ENCODE measurements around the gene NLGN3.

Gene NLGN3

GRCh38 chrX:71199252-71200008, 54.8 kb downstream of the NLGN3 start:
- no peak overlapping the region for H3K27ac Mint-ChIP-seq
- no peaks in the 10 kb centered on the region for H3K36me3 Mint-ChIP-seq
- H3K4me1 Mint-ChIP-seq (ENCODE audit: low read depth), result peaks cover 21% of the 10 kb centered on the region
- peak overlapping the region; percentile 4 for H3K4me3 Mint-ChIP-seq
- H3K9me3 Mint-ChIP-seq (ENCODE audit: low read depth), result no peaks in the 10 kb centered on the region
- H3K27me3 Mint-ChIP-seq, result no peaks in the 10 kb centered on the region

DNA sequence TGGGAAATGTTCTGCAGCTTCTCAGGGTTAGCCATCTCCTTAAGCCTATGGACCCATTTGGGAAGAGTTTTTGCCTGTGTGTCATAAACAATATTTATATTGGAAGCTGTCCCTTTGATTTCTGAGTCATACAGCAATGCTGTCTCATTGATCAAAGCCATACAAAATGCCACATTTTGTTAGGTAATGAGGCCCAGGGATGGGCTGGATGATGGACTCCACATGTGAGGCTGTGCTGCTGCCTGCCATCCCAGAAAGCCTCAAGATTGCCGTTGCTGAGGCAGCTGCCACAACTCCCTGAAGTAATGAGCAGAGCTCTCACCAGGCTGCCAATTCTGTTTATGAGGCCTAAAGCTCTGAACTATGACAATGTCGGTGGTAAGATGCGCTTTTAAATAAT, 66.2 kb downstream of the NLGN3 start:
- Mint-ChIP-seq H3K36me3 (no peaks in the 10 kb centered on the region), H3K4me3 (no peak overlapping the region), H3K27ac (no peak overlapping the region), H3K27me3 (no peaks in the 10 kb centered on the region), H3K9me3 (ENCODE audit: low read depth) (no peaks in the 10 kb centered on the region), H3K4me1 (ENCODE audit: low read depth) (no peaks in the 10 kb centered on the region)

GRCh38 chrX:71212536-71212935, 67.9 kb downstream of the NLGN3 start:
- H3K4me3 Mint-ChIP-seq, result no peak overlapping the region
- H3K9me3 Mint-ChIP-seq (ENCODE audit: low read depth), result no peaks in the 10 kb centered on the region
- H3K27me3 Mint-ChIP-seq, result no peaks in the 10 kb centered on the region
- H3K36me3 Mint-ChIP-seq, result no peaks in the 10 kb centered on the region
- peaks cover 6% of the 10 kb centered on the region for H3K4me1 Mint-ChIP-seq (ENCODE audit: low read depth)
- no peak overlapping the region for H3K27ac Mint-ChIP-seq

GRCh38 chrX:71214152-71214551, 69.5 kb downstream of the NLGN3 start:
- Mint-ChIP-seq H3K9me3 (ENCODE audit: low read depth) (no peaks in the 10 kb centered on the region), H3K4me1 (ENCODE audit: low read depth) (peaks cover 6% of the 10 kb centered on the region), H3K27me3 (no peaks in the 10 kb centered on the region), H3K4me3 (no peak overlapping the region), H3K36me3 (no peaks in the 10 kb centered on the region), H3K27ac (no peak overlapping the region)

- no peaks in the 10 kb centered on the region for H3K27me3 Mint-ChIP-seq
- no peak overlapping the region for H3K27ac Mint-ChIP-seq
- H3K36me3 Mint-ChIP-seq, result no peaks in the 10 kb centered on the region
These were observed 70.1 kb downstream of the NLGN3 start for GRCh38 chrX:71214604-71215337.

DNA sequence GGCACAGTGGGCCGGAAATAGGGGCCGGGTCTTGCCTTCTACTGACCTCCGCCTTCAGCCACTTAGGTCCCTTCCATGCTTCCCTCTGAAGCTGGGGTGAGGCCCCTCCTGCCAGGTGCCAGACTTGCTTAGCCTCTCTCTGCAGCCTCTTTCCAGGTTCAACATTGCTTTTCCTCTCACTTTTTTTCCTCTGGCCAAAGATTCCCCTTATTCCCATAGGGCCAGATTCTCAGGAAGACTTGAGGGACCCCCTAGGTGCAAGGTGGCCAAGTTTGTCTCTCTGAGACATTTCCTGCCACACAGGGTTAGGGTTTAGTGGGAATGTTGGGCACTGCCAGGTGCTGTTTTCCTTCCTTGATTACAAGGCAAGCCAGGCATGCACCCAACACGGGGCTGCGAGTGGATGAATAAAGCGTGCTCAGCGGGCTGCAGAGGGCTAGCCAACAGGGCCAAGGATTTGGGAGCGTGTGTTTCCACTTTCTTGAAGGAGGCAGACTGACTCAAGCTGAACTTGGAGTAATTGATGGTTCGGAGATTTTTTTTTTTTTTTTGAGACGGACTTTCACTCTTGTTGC, 70.8 kb downstream of the NLGN3 start:
- peaks cover 6% of the 10 kb centered on the region for H3K4me1 Mint-ChIP-seq (ENCODE audit: low read depth)
- H3K27ac Mint-ChIP-seq, result no peak overlapping the region
- H3K9me3 Mint-ChIP-seq (ENCODE audit: low read depth), result no peaks in the 10 kb centered on the region
- no peak overlapping the region for H3K4me3 Mint-ChIP-seq
- no peaks in the 10 kb centered on the region for H3K36me3 Mint-ChIP-seq
- H3K27me3 Mint-ChIP-seq, result no peaks in the 10 kb centered on the region

More at GRCh38 chrX:71214604-71215337, 70.1 kb downstream of the NLGN3 start:
- Mint-ChIP-seq H3K4me3 (no peak overlapping the region), H3K4me1 (ENCODE audit: low read depth) (peaks cover 6% of the 10 kb centered on the region), H3K9me3 (ENCODE audit: low read depth) (no peaks in the 10 kb centered on the region)

GRCh38 chrX:71216485-71216884, 71.8 kb downstream of the NLGN3 start:
- Mint-ChIP-seq H3K27me3 (no peaks in the 10 kb centered on the region), H3K4me1 (ENCODE audit: low read depth) (peaks cover 6% of the 10 kb centered on the region), H3K4me3 (no peak overlapping the region), H3K36me3 (no peaks in the 10 kb centered on the region), H3K9me3 (ENCODE audit: low read depth) (no peaks in the 10 kb centered on the region), H3K27ac (no peak overlapping the region)

- Mint-ChIP-seq H3K27me3 (no peaks in the 10 kb centered on the region), H3K27ac (no peak overlapping the region)
These were observed 72.7 kb downstream of the NLGN3 start for GRCh38 chrX:71217298-71217697.

More at GRCh38 chrX:71217298-71217697, 72.7 kb downstream of the NLGN3 start:
- Mint-ChIP-seq H3K4me3 (no peak overlapping the region), H3K9me3 (ENCODE audit: low read depth) (no peaks in the 10 kb centered on the region), H3K4me1 (ENCODE audit: low read depth) (peaks cover 6% of the 10 kb centered on the region), H3K36me3 (no peaks in the 10 kb centered on the region)

Data from activated naive CD8-positive, alpha-beta T cell (primary cell).